Muscle of arm (tissue), 14 donors: Measurements from ENCODE around the gene TBCK. TPM values are rescaled to one million over a fixed set of nuclear protein-coding genes. Genes with fewer than 3 reads are reported as not detected.

Experiments used
- DNase-seq: peaks from one replicate; pipeline ENCODE4 v3.0.0-alpha.2; 2013
- long read RNA-seq, 11 donors: transcript quantifications; one replicate each; lab custom pipeline, GENCODE V29; 2026
- polyA plus RNA-seq, 12 donors: library from polyadenylated mRNA; unstranded; fragments of 120-200 nt; gene quantifications; one replicate each; pipeline ENCODE4 v1.2.1, GENCODE V29; 2013; ENCODE audit not compliant: insufficient read length in 12 of 12

TBCK gene
- polyA plus RNA-seq: 10 to 100 TPM in 11 of 12 donors, not detected in 1; 12.9 to 39.3 (median 28.9) TPM
- long read RNA-seq, donor 1: 0 reads
- long read RNA-seq, donor 2, partial matches to known transcripts: 0 of 2 reads
- long read RNA-seq, donor 2, other reads (novel, unspliced or antisense): 0 of 2 reads
- long read RNA-seq, donor 3, partial matches to known transcripts: 0 of 1 reads
- long read RNA-seq, donor 3, other reads (novel, unspliced or antisense): 0 of 1 reads
- long read RNA-seq, donor 4: 0 reads
- long read RNA-seq, donor 5, partial matches to known transcripts: 8 of 10 reads
- long read RNA-seq, donor 5, other reads (novel, unspliced or antisense): 0 of 10 reads
- long read RNA-seq, donor 6: 0 reads
- long read RNA-seq, donor 7, partial matches to known transcripts: 0 of 3 reads
- long read RNA-seq, donor 7, other reads (novel, unspliced or antisense): 0 of 3 reads
- long read RNA-seq, donor 8, partial matches to known transcripts: 36 of 133 reads
- long read RNA-seq, donor 8, other reads (novel, unspliced or antisense): 96 of 133 reads
- long read RNA-seq, donor 9: 0 reads
- long read RNA-seq, donor 10, partial matches to known transcripts: 5 of 5 reads
- long read RNA-seq, donor 10, other reads (novel, unspliced or antisense): 0 of 5 reads
- long read RNA-seq, donor 11, partial matches to known transcripts: 0 of 4 reads
- long read RNA-seq, donor 11, other reads (novel, unspliced or antisense): 0 of 4 reads

DNA sequence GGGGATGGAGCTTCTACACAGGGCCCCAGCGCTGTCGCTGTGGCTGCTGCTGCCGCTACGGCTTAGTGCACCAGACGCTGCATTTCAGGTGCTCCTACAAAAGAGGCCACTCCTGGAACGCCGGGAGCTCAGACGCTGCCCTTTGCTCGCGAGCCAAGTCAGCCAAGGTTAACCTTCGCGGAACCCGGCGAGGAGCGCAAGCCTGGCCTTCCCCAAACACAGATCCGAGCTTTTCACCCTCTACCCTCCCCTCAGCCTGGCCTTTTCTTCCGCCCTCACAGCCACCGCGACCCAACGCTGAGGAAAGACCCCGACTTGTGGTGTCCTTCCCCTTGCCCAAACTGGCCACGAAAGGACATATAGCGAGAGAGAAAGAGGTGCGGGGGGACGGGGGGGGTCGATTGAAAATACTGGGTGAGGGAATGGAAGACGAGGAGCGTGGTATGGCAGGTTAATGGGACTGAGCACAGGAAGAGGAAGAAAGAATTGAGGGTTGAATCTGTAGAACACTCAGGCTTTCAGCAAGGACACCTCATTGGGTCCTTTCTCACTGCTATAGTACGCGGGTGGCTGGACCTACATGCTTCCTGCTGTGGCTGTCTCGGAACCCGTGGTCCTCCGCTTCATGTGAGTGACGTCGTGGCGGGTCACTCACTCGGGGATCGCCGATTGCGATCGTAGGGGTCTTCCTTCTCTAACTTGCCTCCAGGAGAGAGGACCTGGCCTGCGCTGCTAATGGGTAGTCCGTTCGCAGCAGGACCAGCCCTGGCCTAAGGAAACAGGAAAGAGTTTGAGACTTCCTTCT is at the start of gene TBCK, which contains the start of gene AIMP1:
Gene TBCK, minus strand, starts transcription at position 242 of the 805 bp plus-strand sequence. CDS start 7,249 bp downstream, outside the sequence.
Gene AIMP1, plus strand, starts transcription at position 583 of the 805 bp plus-strand sequence. CDS start 8,460 bp downstream, outside the sequence.
- DNase-seq: peak; percentile 97

DNA sequence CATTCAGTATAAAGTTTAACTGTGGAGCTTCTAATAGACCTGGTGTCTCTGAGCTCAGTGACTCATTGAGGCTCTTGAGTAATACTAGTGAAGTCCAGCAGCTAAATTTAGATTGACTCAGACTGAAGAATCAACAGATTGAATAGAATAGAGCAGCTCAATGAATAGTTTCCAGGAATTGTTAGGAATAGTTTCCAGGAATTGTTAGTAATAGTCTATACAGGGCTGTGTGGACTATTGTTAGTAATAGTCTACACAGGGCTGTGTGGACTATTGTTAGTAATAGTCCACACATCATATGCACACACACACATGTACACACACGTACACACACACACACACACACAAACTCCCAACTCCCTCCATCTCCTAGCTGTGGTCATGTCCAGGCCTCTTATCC is 49.6 kb upstream of the TBCK start:
- peak; percentile 45 for DNase-seq

DNA sequence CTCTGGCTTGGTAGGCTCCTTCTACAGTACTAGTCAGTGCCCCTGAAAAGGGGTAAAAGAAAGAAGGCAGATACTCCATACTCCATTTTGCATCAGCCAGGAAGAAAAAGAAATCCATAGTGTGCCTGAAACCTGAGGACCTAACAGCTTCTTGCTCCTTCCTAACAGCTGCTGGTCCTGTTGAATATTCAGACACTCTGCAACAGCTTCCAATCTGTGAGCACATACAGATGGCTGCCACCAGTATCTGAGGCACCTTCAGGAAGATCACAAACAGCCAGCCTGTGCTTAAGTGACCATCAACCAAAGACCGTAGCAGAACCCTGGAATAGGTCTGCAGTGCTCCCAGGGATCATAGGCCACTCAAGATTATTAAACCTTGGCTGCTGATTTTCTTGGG is 48.3 kb upstream of the TBCK start:
- no peak for DNase-seq

DNA sequence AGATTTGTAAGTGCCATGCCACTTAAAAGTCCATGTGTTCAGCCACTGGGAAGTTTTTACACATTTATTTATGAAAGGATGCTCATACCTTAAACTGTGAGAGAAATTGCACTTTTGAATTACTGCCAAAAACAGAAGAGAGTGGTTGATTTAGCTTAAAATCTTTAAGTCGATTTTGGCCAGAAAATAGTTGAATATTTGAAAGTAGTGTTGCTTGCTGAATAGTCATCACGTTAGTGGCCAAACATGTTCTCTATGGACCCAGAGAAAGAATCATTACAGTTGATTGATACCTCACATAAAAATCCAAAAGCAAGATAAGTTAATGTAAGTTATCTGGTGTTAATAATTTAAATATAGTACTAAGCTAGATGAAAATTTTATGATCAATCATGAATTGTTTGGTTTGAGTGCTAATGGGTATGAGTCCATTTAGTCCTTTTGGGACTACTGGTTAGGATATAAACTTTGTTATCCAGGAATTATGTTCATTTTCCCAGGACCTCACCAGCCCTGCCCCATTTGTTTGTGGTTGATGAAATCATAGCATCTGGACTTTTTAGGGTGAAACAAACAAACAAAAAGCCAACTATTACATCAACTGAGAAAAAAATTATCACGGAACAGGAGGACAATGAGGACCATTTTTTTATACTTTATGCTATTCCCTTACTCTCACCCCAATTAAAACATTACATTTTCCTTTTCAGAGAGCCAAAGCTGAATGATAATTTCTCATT is 46.2 kb upstream of the TBCK start:
- no peak for DNase-seq

DNA sequence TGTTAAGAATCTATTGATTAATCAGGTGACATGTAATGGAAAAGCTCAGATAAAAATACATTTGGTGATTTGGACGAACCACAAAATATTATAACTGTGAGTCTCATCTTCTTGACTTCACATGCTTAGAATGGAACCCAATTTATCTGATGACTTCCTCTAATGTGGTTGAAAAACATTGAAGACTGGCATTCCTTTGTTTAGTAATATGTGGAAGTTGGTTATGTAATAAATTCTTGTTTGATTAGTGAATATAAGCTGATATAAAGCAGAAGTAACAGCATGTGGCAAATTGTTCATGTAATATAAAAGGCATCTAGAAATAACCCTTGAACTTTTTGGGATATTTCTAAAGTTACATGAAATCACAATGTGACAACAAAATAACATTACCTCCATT is 42.9 kb upstream of the TBCK start:
- DNase-seq: no peak

DNA sequence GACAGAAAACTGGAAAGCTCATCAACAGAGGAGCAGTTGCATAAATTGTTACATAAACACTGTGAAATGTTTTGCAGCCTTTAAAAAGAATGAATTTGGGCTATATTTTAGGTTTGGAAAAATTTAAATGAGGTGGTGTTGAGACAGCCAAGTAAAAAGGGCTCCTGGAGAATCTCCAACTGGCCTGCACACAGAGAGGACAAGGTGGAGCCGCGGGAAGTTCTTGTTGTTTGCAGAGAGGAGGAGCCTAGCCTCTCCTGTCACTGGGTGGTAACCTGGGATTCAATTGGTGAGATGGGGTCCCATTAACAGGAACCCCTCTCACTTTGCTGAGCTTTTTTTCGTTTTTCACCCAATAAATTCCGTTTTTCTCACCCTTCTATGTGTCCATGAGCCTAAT is 39.2 kb upstream of the TBCK start:
- DNase-seq: no peak

DNA sequence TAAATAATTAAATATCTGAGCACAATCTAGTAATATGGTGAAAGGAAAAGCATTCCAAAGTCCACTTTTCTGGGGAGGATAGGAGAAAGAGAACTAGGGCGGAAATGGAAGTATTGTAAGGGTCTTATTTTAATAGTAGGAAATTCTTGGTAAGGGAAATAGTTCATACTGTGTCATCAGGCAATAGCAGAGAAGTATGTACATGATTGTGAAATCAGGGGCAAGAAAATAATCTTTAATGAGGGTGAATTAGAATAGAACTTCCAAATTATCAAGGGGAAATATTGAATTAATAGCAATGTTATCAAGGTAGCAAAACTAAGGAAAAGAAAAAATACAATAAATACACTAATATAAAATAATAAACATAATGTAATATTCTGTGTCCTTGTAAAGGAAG is 37.8 kb upstream of the TBCK start:
- no peak for DNase-seq

DNA sequence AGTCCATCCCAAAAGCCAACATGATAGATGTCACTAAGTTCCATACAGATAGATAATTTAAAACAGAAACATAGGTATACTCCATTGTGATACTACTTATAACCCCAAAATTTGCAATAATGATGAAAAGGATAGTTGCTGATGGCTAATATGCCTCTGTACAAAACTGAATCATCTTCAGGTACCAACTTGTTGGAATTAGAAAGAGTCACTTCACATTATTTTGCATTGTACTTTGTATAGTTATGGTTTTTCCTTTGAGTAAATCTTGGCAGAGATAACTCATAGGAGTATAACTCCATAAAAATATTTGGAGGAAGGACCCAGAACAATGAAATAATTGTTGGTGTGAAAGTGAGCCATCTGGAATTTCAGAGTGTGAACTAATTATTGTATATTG is 35.0 kb upstream of the TBCK start:
- no peak for DNase-seq

DNA sequence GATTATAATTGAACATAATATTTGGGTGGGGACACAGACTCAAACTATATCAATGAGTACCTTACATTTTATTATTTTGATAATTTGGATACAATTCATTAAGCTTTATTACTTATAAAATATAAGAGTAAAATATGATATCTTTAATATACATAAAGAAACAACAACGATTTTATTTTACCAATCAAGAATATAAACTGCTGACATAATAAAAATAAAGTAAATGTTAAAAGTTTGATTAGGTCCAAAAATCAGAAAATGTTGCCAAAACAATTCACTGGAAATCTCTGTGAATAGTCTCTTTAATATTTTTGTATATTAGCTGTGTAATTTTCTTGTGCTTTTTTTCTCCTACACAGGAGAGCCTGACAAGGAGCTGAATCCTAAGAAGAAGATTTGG is 31.2 kb upstream of the TBCK start:
- no peak for DNase-seq

DNA sequence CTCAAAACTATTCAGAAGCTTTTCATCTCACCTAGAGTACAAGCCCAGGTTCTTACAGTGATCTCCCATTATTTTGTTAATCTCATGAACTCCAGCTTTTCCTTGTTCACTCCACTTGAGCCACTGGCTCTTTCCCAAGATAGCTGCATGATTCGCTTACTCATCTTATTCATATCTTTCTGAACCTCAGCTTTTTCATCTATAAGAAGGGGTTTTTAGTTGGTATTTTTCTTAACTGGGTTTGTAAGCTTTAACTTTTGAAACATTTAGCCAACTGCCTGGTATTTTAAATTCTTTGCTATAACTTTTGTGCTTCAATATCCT is 28.6 kb upstream of the TBCK start:
- no peak for DNase-seq

DNA sequence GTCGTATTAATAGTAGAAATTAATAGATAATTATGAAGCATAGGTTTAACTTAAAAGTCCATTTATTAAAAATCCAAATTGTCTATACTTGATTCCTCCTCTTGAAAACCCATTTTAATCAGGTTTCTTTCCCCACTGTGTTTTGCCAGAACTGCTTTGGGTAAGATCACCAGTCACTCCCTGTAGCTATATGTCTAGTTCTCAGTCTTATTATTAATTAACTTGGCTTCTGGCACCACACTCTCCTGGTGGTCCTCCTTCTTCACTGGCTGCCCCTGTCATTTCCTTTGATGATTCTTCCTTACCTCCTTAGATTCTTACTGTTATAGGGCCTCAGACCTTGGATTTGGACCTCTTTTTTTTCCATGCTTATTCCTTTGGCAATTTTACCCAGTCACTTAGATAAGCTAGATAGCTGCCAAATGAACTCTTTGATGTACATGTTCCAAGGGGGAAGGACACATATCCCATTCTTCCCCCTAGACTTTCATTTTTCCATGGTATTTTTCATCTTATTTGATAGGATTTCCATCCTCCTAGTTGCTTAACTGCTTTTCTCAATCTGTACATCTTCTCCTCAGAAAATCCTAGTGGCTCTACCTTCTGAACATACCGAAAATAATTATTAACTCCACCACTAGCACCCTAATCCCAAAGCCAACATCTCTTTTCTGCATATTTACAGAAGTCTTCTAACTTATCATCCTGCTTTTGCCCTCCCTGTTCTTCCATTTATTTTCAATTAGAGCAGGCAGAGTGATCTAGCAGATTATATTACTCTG is 28.0 kb upstream of the TBCK start:
- no peak for DNase-seq

DNA sequence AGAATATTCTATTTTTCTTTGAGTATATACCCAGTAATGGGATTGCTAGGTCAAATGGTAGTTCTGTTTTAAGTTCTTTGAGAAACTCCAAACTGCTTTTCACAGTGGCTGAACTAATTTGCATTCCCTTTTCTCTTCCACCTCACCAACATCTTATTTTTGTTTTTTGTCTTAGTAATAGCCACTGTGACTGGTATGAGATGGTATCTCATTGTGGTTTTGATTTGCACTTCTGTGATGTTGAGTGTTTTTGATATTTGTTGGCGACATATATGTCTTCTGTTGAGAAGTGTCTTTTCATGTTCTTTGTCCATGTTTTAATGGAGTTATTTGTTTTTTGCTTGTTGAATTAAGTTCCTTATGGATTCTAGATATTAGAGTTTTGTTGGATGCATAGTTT is 24.8 kb upstream of the TBCK start:
- no peak for DNase-seq

DNA sequence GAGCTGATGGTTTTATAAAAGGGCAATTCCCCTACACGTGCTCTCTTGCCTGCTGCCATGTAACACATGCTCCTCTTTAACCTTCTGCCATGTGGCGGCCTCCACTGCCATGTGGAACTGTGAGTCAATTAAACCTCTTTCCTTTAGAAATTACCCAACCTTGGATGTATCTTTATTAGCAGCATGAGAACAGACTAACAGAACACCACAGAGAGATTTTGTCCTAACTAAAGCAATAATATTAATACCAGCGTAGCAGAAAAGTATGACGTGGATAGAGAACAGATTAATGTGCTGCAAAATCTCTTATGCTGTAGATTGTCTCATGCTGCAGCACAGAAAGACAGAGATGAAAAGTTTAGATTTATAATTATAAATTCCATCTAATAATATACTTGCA is 23.4 kb upstream of the TBCK start:
- DNase-seq: no peak

DNA sequence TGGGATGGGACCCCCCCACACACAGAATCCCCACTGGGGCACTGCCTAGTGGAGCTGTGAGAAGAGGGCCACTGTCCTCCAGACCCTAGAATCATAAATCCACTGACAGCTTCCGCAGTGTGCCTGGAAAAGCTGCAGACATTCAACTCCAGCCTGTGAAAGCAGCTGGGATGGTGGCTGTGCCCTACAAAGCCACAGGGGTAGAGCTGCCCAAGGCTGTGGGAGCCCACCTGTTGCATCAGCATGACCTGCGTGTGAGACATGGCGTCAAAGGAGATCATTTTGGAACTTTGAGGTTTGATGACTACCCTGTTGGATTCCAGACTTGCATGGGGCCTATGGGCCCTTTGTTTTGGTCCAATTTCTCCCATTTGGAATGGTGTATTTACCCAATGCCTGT is 22.7 kb upstream of the TBCK start:
- no peak for DNase-seq

DNA sequence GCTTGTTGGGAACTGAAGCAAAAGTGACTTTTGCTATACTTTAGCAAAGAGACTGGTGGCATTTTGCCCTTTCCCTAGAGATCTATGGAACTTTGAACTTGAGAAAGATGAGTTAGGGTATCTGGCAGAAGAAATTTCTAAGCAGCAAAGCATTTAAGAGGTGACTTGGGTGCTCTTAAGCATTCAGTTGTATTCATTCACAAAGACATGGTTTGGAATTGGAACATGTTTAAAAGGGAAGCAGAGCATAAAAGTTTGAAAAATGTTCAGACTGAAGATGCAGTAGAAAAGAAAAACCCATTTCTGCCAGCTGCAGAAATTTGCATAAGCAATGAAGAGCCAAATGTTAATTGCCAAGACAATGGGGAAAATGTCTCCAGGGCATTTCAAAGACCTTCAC is 21.9 kb upstream of the TBCK start:
- DNase-seq: no peak

DNA sequence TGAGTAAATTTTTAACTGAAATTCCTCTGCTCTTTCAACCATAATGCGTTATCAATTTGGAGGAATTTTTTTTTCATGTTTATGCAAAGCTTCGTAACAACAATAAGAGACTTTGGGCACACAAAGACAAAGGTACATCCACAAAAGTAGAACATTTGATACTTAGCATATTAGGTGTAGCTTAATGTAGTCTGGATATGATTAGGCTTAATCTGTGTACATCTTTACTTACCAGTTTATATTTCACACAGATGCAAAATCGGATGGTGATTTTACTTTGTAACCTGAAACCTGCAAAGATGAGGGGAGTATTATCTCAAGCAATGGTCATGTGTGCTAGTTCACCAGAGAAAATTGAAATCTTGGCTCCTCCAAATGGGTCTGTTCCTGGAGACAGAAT is 20.6 kb upstream of the TBCK start:
- no peak for DNase-seq

DNA sequence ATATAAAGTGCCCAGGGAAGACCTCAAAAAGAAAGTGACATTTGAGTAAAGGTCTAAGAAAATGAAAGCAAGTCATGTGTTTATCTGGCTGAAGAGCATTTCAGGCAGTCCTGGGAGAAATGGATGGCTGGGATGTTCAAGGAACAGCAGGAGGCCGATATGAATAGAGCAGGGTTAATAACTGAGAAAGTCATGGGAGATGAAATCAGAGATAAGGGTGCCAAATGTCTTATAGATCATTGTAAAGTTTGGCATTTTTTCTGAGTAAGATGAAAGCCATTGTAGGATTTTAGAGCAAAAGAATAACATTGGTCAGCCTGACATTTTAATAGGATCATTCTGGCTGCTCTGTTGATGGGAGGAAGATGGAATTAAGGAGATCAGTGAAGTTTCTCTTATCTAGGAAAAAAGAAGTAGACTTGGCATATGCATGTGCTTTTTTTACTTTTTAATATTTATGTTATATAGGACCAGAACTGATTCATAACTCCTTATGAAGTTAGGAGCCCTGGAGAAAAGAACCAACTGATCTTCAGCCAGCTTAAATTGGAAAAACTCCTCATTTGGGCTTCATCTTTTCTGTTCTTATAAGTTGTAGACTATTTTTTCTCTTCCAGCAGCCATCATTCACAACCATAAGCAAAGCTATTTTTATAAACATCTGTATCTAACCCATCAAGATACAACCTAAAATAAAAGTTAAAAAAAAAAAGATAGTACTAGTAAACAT is 18.9 kb upstream of the TBCK start:
- DNase-seq: peak; percentile 18

DNA sequence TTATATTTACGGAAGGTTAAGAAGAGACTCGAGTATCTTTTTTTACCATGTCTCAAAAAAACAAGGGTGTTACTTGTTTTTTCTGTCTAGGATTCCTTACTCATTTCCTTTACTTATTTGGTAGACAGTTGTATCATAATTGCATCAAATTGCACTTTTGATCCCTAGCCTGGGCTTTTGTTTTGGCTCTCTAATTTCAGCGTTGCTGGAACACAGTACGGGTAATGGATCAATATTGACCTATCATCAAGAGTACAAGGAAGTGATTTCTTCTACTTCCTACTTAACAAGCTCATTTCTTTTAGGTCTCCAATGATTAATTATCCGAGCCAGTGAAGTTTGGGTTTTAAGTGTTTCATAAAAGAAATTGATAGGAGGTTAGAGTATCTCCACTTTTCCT is 17.2 kb upstream of the TBCK start:
- DNase-seq: no peak

DNA sequence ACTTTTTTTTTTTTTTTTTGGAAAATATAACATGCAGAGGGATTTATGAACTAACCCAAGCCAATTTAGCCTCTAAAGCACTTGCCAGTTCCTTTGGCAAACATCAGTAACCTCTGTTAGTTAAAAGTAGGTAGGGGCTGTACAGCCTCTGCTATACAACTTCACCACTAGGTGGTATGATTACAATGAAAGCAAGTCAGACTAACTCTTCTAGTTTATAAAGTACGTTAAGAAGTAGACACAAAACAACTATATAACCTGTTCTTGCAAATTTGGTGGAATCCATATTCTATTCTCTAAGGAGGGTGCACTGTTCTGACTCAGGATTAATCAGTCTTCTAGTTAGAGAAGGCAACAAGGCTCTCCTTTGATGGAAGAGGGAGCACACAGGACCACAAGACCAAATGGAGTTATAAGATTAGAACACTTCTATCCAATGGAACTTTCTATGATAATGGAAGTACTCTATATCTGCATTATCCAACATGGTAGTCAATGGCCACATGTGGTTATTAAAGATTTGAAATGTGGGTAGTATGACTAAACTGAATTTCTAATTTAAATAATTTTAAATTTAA is 13.1 kb upstream of the TBCK start:
- DNase-seq: peak; percentile 23

DNA sequence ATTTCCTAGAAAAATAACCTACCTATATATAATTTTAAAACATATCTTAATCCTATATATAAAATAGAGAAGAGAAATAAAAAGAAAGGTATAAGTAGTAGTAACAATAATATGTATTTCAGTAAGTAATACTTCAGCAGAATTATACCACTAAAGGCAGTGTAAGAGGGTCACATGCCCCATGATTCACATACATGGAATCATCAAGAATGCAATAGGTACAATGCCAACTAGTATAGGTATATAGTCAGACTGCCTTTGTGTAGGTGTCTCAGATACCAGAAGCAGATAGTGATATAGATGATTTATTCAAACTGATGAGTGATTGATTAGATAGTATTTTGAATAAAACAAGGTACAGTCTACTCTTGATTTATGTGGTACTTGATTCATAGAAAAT is 9.8 kb upstream of the TBCK start:
- no peak for DNase-seq
